ENCODE data around the gene NHLRC2.
"Not testable (repeated sequence)": the region's sequence is repeated elsewhere in the genome, so short reads cannot be mapped to it uniquely, and the experiment has no call there.

Gene NHLRC2, protein sequence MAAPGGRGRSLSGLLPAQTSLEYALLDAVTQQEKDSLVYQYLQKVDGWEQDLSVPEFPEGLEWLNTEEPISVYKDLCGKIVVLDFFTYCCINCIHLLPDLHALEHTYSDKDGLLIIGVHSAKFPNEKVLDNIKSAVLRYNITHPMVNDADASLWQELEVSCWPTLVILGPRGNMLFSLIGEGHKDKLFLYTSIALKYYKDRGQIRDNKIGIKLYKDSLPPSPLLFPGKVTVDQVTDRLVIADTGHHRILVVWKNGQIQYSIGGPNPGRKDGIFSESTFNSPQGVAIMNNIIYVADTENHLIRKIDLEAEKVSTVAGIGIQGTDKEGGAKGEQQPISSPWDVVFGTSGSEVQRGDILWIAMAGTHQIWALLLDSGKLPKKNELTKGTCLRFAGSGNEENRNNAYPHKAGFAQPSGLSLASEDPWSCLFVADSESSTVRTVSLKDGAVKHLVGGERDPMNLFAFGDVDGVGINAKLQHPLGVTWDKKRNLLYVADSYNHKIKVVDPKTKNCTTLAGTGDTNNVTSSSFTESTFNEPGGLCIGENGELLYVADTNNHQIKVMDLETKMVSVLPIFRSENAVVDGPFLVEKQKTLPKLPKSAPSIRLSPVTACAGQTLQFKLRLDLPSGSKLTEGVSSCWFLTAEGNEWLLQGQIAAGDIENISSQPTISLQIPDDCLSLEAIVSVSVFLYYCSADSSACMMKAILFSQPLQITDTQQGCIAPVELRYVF

DNA sequence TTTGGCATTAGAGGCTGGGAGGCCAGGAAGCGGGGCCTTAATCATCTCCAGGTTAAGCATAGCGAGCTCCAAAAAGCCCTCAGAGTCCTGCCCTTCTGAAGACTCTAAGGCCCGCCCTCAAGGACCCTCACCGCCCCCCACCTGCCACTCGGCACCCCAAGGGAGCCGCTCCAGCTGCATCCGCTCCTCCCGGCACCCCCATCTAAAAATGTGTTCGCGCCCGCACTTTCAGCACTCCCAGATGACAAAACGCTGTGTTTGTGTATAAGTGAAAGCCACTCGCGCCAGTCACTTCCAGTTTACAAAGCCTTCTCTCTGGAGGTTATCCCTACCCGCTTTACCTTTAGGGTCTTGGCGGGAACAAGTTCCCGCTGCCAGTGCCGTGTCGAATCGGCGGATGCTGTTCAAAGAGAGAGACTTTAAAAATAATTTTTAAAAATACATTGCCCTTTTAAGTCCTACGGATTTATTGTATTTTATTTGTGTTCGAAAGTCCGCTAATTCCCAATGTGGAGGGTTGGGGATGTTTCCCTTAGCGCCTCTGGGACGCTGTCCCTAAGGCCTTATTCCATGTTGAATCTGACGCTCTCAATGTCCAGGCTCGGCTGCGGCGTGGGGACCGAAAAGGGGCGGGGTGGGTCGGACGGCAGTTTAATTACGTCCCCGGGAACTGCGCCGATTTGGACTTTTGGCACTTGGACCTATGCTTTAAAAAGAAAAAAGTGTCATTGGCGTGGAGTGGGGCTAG lies at the start of gene NHLRC2, which contains the start of gene DCLRE1A:
TSS of gene NHLRC2 (plus strand) at position 649 of the 748 bp plus-strand sequence. CDS start 212 bp downstream, outside the sequence.
TSS of gene DCLRE1A (minus strand) at position 70 of the 748 bp plus-strand sequence. CDS start 900 bp downstream, outside the sequence.
- peak; percentile 79 for DNase-seq (ENCODE audit: low spot score)

DNA sequence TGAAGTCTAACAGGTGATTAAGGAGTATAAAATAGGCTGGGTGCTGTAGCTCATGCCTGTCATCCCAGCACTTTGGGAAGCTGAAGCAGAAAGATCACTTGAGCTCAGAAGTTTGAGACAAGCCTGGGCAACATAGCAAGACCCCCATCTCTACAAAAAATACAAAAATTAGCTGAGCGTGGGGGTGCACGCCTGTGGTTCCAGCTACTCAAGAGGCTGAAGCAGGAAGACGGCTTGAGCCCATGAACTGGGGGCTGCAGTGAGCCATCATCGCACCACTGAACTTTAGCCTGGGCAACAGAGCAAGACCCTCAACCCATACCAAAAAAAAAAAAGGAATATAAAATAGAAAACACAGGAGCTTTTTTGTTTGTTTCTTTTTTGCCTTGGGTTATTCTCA lies 48.0 kb upstream of the NHLRC2 start:
- DNase-seq (ENCODE audit: low spot score): no peak

DNA sequence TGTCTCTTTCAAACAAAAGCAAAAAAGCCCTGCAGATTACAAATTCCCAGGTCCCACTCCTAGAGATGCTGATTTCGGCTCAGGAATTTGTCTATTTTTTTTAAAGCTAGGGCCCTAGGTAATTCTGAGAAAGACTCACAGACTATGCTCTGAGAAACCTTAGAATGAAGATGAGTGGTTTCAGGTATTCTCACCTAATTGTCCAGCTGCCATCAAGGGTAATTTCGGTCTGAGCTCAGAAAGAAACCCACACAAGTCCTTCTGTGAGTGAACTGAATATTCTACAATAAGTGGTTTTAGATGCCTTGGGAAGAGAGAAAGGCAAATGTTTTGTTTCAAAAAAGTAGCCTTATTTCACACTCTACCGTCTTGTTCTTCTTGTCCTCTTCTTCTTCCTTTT lies 46.3 kb upstream of the NHLRC2 start:
- DNase-seq (ENCODE audit: low spot score): no peak

DNA sequence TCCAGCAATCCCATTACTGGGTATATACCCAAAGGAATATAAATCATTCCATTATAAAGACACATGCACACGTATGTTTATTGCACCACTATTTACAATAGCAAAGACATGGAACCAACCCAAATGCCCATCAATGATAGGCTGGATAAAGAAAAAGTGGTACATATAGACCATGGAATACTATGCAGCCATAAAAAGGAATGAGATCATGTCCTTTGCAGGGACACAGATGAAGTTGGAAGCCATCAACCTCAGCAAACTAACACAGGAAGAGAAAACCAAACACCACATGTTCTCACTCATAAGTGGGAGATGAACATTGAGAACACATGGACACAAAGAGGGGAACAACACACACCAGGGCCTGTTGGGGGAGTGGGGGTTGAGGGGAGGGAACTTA lies 39.8 kb upstream of the NHLRC2 start:
- not testable (repeated sequence) for DNase-seq (ENCODE audit: low spot score)

DNA sequence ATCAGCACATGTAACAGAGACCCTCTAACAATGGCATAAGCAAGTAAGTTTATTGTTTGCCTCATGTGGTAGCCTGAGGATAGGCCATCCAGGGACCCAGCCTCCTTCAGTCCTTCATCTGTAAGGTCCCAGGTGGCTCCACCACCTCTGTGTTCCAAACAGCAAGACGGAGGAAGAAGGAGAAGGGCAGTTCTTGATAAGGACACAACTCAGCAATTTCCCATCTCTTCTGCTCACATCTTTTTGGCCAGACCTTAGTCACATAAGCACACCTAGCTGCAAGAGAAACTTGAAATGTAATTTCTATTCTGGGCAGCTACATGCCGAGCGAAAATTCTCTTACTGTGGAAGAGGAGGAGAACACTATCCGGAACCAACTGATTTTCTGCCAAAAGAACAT lies 34.5 kb upstream of the NHLRC2 start:
- no peak for DNase-seq (ENCODE audit: low spot score)

DNA sequence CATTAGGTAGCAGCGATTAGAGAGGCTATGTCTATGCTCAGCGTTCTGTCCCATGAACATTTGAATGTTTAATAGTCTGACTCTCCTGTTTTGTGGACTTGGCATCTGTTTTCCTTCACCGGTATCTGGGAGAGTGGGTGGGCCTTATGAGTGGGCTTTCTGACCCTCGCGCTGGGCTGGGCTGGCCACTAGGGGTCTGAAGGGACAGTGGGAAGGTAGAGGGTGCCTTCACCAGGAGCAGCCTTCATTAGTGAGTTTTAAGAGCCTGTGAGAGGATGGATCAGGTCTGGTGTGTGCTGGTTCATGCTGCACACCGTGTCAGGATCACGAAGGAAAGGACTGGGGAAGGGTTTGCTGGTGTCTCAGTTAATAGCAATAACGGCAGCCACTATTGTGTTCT lies 34.0 kb upstream of the NHLRC2 start:
- no peak for DNase-seq (ENCODE audit: low spot score)

DNA sequence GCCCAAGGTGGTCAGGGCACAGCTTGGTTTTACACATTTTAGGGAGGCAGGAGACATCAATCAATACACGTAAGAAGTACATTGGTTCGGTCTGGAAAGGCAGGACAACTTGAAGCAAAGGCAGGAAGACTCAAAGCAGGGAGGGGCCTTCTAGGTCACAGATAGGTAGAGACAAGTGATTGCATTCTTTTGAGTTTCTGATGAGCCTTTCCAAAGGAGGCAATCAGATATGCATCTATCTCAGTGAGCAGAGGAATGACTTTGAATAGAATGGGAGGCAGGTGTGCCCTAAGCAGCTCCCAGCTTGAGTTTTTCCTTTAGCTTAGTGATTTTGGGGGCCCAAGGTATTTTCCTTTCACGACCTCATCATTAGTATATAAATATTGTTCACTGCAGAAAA lies 33.2 kb upstream of the NHLRC2 start:
- DNase-seq (ENCODE audit: low spot score): not testable (repeated sequence)

DNA sequence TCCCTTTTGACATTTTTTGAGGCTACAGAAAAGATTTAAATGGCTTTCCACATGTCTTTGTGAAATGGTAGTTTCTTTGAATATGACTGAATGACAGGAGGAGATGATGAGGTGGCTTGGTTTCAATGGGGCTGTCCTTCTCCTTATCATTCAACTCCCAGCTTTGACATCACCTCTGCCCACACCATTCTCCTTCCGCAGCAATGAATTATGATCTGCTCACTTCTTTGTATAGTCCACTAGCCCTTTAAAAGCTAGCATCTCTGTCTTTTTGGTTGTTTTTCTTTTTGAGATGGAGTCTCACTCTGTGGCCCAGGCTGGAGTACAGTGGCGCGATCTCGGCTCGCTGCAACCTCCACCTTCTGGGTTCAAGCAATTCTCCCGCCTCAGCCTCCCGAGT lies 32.3 kb upstream of the NHLRC2 start:
- DNase-seq (ENCODE audit: low spot score): no peak

DNA sequence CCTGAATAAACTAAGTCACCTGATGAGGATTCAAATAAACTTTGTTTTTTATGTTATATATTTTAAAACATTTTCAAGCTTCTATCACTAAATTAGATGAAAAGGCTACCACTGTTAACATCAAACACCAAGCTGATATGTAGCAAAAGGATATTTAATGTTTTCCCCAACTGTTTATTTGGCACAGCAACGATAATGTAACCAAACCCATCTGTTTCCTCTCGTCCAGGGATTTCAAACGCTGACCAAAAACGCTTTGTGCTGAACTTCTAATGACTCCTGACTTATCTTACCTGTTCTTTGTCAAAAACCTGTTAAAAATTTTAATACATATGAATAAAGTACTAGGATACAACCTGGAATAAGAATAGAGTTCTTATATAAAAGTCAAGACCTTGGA lies 31.1 kb upstream of the NHLRC2 start:
- no peak for DNase-seq (ENCODE audit: low spot score)

DNA sequence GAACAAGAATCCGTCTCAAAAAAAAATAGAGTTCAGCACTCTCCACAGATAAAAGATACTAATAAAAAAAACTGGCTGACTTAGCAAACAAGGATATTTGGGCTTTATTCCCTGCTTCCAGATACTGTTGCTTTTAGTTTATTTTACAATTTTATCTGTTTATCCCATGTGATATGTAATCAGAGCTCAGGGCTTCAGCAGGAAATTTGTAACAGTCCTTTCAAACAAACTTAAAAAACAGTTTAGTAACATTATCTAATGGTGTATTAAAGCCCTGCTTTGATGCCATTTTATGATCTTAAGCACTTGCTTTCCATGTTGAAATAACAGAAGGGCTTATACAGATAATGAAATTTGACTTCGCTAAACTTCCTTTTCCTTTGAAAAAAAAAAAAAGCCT lies 28.7 kb upstream of the NHLRC2 start:
- DNase-seq (ENCODE audit: low spot score): no peak

DNA sequence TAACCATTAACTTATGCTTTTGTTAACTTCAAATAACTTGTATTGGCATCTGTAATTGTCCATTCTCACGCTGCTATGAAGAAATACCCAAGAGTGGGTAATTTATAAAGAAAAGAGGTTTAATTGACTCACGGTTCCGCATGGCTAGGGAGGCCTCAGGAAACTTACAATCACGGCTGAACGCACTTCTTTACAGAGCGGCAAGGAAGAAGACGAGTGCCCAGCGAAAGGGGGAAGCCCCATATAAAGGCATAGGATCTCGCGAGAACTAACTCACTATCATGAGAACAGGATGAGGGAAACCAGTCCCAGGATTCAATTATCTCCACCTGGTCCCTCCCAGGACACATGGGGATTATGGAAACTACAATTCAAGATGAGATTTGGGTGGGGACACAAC lies 25.9 kb upstream of the NHLRC2 start:
- DNase-seq (ENCODE audit: low spot score): not testable (repeated sequence)

DNA sequence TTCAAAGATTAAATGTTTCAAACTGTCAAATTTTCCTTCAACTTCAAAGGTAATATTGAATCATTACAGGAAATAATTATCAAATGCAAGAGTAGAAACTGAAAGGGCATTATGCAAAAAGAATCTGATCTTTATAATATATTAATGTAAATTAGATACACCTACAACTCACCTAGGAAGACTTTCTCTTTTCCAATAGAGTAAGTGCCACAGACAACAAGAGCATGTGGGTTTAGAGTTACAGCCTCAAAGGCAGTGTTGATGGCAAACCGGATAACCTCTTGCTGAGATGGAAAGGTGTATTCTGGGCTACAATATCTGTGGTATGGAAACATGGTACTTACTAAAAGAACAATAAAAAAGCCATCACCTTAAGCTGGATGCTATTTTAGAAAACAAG lies 12.3 kb upstream of the NHLRC2 start:
- no peak for DNase-seq (ENCODE audit: low spot score)

DNA sequence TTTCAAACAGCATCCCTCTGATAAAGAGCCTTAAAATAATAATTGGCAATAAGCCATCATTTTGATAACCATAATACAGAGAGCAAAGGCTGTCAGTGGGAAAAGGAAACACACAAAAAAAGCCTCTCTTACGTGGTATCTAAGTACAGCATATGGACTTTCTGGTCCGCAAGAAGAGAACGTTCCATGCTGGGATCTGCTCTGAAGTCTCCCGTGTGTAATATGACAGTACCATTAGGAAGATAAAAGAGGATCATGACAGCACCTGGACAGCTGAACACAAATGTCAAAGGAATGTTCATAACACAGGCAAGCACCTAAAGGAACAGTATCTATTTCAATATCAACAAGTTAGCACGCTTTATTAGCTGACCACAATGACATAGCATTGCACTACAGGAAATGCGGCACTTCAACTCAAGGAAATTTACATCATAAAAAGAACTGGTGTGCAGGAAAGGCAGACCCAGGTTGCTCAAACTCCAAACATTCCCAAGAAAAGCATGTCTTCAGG lies 10.4 kb upstream of the NHLRC2 start:
- peak; percentile 46 for DNase-seq (ENCODE audit: low spot score)

DNA sequence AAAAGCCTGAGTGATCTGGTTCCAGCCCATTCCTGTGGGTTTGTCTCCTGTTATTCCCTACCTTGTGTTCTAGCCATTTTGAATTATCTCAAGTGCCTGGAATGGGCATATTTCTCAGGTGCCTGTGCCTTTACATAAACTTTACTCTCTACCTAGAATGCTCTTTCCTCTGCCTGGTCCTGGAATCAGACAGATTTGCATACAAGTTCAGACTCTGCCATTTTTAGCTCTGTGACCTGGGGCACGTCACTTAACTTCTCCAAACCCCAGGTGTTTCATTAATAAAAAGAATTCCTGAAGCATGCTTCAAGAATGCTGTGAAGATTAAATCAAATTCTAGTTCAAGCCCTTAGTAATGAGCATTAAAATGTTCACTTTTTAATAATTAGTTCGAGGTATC lies 8.4 kb upstream of the NHLRC2 start:
- no peak for DNase-seq (ENCODE audit: low spot score)

DNA sequence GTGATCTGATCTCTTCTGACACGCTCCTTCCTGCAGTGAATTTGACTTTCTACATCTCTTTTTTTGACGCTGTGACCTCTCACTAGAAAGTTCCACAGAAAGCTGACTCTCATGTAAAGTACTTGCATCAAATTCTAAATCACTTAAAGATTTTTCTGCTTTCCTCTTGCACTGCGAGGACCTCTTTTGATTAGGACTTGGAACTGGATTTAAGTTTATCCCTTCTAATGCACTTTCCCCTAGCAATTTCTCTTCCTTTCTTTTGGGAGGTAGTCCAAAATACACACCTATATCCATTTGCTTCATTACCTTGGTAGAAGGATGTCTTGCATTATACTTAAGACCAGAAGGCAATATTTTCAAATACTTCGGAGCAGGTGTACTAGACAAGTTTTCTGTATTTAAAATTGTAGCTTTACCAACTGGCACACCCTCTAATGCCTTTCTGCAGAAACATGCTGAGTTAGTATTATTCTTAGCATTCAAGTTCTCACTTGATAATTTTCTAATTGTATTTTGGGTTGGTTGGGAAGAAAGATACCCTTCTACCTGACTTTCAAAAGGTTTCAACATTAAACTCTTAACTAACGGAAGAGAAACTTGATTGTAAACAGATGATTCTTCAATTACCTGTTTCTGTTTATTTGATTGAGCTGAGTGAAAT lies 5.2 kb upstream of the NHLRC2 start:
- no peak for DNase-seq (ENCODE audit: low spot score)

DNA sequence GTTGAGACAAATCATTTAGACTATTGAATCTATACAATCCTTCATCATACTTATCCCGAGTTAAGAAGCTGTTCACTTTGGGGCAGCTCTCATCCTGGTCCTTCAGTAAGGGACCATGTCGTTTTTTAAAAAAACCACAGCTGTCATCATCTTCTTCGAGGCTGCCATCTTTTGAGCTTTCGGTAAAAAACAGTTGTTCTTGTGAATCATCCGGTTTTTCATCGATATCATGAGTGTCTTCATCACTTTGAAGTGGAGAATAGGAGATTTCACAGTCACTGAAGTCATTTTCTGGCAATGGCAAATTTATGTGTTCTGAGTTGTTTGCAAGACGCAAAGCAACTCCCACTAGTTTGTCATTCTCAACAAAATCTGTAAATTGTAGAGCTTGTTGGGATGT lies 4.5 kb upstream of the NHLRC2 start:
- DNase-seq (ENCODE audit: low spot score): no peak

DNA sequence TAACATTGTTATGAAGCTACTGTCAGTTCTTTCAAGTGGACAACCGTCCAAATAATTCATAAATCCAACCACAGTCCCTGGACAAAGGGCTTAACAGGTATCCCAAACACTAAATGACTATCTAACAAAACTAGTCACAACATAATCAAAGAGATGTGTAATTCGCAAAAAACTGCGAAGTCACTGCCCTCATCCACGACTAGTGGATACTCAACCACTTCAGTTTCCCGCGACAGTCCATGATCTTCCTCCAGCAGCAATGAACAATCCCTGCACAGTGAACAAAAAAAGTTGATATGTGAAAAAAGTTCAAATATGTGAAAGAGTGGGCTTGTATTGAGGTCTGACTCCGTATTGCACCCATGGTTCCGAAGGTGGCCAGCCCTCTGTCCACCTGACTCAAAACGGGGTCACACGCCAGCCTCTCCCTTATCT lies 866 bp upstream of the NHLRC2 start:
- DNase-seq (ENCODE audit: low spot score): no peak

DNA sequence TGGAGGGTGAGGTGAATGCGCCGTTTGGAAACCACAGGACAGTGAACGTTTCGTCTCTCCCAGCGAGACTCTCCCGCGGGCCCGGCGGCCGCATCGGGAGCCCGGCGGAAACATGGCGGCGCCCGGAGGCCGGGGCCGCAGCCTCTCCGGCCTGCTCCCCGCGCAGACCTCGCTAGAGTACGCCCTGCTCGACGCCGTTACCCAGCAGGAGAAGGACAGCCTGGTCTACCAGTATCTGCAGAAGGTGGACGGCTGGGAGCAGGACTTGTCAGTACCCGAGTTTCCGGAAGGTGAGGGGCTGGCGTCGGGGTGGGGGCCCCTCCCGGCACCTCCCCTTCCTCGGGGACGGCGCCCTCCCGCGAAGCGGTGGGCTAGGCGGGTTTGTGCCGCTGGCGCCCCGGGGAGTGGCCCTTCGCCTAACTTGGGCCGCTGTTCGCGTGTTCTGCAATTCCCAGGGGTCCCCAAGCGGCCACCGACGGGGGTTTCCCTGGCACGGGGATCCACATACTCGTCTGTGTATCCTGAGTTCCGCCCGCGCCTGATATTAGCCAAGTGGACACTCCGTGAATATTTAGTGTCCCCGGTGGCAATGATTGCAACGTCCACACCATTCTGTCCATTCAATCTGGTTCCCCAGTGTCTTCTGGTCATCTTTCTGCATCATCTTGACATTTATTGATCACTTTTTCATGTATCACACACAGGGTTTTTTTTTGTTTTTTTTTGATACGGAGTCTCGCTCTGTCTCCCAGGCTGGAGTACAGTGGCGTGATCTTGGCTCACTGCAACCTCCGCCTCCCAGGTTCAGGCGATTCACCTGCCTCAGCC lies 514 bp downstream of the NHLRC2 start:
- DNase-seq (ENCODE audit: low spot score): peak; percentile 31

DNA sequence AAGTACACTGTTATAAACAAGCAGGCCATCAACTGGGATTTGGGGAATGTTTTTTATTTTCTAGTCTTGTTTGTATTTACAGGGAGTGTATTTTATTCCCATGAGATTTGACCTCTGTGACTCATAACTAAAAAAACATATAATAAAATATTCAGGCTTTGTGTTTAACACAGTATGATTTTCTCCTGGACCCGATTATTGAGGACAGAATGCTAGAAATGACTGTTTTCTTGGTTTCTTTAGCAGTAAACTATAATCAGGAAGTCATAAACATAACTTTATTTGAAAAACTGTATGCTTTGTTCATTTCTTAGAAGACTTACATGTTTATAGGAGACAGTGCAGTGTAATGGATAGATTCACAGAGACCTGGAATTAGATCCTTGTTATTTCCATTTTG lies 2.1 kb downstream of the NHLRC2 start:
- no peak for DNase-seq (ENCODE audit: low spot score)

DNA sequence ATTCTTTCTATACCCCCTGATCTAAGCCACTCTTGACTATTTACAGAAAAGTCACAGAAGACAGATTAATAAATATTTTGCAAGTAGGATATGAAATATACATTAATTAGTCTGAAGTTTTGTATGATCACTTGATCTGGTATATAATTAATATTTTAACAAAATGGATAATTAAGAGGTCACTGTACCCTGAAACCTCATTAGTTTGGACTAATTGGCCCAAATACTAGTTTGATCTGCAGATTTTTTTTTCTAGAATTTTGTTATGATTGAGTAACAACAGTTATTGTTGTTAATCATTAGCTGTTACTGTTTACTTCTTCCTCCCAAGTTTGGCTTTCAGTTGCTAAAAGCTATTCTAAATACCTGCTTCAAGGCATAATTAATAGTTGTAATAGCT lies 2.7 kb downstream of the NHLRC2 start:
- DNase-seq (ENCODE audit: low spot score): no peak

DNA sequence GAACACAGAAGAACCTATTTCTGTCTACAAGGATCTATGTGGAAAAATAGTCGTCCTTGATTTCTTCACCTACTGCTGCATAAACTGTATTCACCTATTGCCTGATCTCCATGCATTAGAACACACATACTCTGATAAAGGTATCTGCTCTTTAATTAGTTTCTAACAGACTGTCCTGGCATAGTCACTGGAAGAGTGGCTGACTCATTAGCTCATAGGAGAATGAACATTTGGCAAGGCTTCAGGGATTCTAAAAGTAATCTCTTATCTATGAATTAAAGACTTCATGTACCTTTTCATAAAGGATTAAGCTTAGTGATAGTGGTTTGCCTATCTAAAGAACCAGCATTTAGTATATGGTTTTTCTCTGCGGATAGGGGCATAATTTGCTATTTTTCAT lies 4.1 kb downstream of the NHLRC2 start:
- DNase-seq (ENCODE audit: low spot score): peak; percentile 64

Data from hematopoietic multipotent progenitor cell treated with erythropoietin and hydrocortisone succinate and interleukin-3 and kit ligand, for 15 days (in vitro differentiated cells).